H1 (cell line): ENCODE data around the gene ITPR1. TPM values are rescaled to one million over a fixed set of nuclear protein-coding genes. Genes with fewer than 3 reads are reported as not detected.

ENCODE experiments used
- ATF2 ChIP-seq: IDR thresholded peaks from 2 replicates; pipeline ENCODE4 v1.6.1; 2012; ENCODE audit warnings: low read length, inconsistent platforms
- CEBPB ChIP-seq: IDR thresholded peaks from 2 replicates; pipeline ENCODE4 v1.6.1; 2012; ENCODE audit warnings: low read depth, low read length
- CHD7 ChIP-seq: fragments of 300-600 bp; sonication (generic); IDR thresholded peaks from 2 replicates; pipeline ENCODE4 v1.7.1; 2012; ENCODE audit warnings: low read length, moderate library complexity, mild to moderate bottlenecking, inconsistent platforms; ENCODE audit not compliant: insufficient replicate concordance
- CTCF ChIP-seq, 3 experiments: IDR thresholded peaks; 1 replicate in 2 of 3; 2 replicates in 1 of 3; pipeline versions ENCODE4 v1.5.1 to v1.6.1; 2011; ENCODE audit warnings: low read length in 3 of 3, mild to moderate bottlenecking in 3 of 3, inconsistent platforms in 2 of 3, low read depth in 1 of 3, moderate library complexity in 1 of 3; ENCODE audit not compliant: insufficient read depth in 1 of 3; ENCODE audit errors: control extremely low read depth in 1 of 3
- HDAC6 ChIP-seq: IDR thresholded peaks from one replicate; pipeline ENCODE4 v1.7.1; 2012; ENCODE audit warnings: low read depth, mild to moderate bottlenecking, inconsistent platforms, low read length, moderate library complexity
- SUZ12 ChIP-seq: fragments of 200-600 bp; sonication (generic); IDR thresholded peaks from 2 replicates; pipeline ENCODE4 v1.6.1; 2012; ENCODE audit warnings: mild to moderate bottlenecking, inconsistent platforms, low read length, moderate library complexity, mixed read lengths
- TAF1 ChIP-seq: IDR thresholded peaks from 2 replicates; pipeline ENCODE4 v1.6.1; 2011; ENCODE audit warnings: mild to moderate bottlenecking, low read depth, low read length
- polyA plus RNA-seq, 7 experiments: library from polyadenylated mRNA; depleted of rRNA in 3 of 7; stranded (reverse) in 5 of 7; unstranded in 2 of 7; fragments of >200 nt in 5 of 7; fragments of 200-250 nt in 2 of 7; gene quantifications; 1 replicate in 5 of 7; 2 replicates in 1 of 7; 4 replicates in 1 of 7; pipeline versions ENCODE4 v1.2.1 to v1.2.3, GENCODE V29; 2011 to 2013; ENCODE audit warnings: missing spikeins in 2 of 7, mixed read lengths in 2 of 7
- total RNA-seq: library from RNA; stranded (reverse); fragmentation: NEBNext Ultra II Directional; extraction: Animal tissue kit (Norgen Biotek cat#: 25700); gene quantifications from 2 replicates; pipeline ENCODE4 v1.2.1, GENCODE V29; 2021

ITPR1 gene
- total and polyA plus RNA-seq, 2 of the 8 experiments (the other 6 are each of a cell fraction or from before 2014, with no cell fraction given), result 2.5 to 16.3 TPM

- TF ChIP-seq CHD7 (no peak), ATF2 (no peak), SUZ12 (no peak), TAF1 (no peak), HDAC6 (no peak), CEBPB (no peak), CTCF (IDR thresholded peaks at IDR 0.05; ENCODE audit: control extremely low read depth in 1 of 3, insufficient read depth in 1 of 3, low read depth in 1 of 3, low read length in 3 of 3) (no peak)
These were observed 256.4 kb downstream of the ITPR1 start (continued) for GRCh38 chr3:4749567-4750002.
